GM18502 (cell line): ENCODE data around the gene HSPB1.
A peak's percentile ranks its signal among the peaks of the same experiment; 100 is the strongest.
"Not testable (repeated sequence)": the region's sequence is repeated elsewhere in the genome, so short reads cannot be mapped to it uniquely, and the experiment has no call there.

Source experiments
- ATAC-seq: cut with Tn5 transposase; IDR thresholded peaks from one replicate; pipeline ENCODE4 v1.9.1; 2021; ENCODE audit warnings: mild to moderate bottlenecking; ENCODE audit not compliant: unreplicated experiment, poor library complexity

HSPB1 gene

DNA sequence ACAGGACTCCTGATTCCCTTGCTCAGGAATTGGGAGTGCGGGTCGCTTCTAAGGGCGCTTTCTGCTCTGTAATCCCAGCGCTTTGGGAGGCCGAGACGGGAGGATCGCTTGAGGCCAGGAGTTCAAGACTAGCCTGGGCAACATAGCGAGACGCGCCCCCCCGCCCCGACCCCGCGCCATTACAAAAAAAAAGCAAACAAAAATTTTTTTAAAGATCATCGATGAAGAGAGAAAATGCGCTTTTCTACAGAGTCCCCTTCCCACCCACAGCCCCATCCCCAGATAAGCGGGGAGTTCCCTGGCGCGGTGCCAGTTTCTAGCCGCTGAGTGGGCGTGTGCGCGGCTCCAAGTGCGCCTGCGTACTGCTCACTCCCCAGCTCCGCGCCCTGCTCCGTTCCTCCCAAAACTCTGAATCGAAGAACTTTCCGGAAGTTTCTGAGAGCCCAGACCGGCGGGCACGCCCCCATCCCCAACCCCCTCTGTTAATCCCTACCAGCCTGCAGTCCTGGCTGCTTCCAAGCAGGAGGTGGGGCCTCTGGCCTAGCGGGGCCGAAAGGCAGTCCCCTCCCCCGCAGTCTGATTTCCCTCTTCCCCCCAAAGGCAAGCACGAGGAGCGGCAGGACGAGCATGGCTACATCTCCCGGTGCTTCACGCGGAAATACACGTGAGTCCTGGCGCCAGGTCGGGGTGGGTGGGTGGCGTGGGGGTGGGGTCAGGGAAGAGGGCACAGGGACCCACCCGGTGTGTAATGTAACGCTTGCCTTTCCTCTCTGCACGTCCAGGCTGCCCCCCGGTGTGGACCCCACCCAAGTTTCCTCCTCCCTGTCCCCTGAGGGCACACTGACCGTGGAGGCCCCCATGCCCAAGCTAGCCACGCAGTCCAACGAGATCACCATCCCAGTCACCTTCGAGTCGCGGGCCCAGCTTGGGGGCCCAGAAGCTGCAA lies 1.0 kb downstream of the HSPB1 start:
- no peak for ATAC-seq

- ATAC-seq: no peak
Measured at GRCh38 chr7:76304888-76305375, 2.5 kb downstream of the HSPB1 start.

- not testable (repeated sequence) for ATAC-seq
Measured at GRCh38 chr7:76308874-76309273, 6.4 kb downstream of the HSPB1 start.

- ATAC-seq: not testable (repeated sequence)
Measured at GRCh38 chr7:76309341-76310101, 7.0 kb downstream of the HSPB1 start.

DNA sequence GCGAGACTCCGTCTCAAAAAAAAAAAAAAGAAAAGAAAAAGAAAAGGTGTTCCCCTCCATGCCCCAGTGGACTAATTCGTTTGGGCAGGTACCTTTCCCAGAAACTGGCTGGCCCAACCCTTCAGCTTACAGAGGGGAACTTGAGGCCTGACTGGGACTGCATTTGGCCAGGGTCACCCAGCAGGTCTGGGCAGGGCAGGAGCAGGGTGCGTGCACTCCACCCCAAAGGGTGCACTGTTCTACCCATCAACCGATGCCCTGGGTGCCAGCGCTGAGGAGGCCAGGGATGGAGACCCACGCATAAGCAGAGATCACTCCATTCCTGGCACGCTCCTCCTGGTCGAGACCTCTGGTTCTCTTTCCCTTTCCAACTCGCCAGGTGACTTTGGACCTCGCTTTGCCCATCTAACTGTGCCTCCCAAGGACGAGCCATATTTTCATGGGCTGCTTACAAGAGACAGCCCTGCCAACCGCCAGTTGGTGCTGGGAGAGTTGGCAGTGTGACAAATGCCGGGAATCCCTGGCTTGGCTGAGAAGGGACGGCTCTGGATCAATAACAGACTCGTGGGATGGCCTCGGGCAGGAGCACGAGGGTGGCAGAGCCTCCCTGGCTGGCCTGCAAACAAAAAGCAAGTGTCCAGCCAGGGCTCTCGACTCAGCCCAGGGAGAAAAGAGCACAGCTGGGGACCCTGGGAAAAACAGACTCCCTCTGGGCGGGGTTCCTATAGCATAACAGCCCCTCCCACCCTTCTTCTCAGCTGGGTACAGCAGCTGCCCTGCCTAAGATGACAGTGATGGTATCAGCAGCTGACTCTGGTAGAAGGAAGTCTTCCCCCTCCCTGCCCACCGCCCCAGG lies 7.9 kb downstream of the HSPB1 start:
- ATAC-seq: no peak

- not testable (repeated sequence) for ATAC-seq
Measured at GRCh38 chr7:76311838-76312237, 9.4 kb downstream of the HSPB1 start.

DNA sequence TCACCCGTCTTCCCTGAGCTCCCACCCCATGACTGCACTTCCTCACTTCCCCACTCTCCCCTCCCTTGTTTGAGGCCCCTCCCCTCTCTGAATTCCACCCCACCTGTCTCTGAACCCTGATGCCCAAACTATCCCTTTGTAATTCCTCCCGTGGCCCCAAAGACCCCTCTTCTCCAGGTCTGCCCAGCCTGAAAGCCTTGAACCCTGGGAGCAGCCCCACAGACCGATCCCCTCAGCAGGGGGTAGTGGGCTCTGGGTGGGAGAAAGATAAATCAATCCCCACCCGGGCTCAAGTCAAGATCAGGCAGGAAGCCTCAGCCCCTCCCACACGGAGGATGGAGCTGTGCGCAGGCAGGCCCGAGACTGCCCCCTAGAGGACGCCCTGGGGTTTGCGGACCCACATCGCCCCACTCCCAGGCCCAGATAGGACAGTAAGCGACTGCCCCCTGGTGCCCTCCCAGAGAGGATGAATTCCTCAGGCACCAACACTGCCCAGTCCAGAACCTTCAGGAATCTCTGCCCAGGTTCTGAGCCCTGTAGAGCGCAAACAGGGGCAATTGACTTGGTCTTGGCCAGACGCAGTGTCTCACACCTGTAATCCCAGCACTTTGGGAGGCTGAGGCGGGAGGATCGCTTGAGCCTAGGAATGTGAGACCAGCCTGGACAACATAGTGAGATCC lies 11.7 kb downstream of the HSPB1 start:
- peak; percentile 48 for ATAC-seq

DNA sequence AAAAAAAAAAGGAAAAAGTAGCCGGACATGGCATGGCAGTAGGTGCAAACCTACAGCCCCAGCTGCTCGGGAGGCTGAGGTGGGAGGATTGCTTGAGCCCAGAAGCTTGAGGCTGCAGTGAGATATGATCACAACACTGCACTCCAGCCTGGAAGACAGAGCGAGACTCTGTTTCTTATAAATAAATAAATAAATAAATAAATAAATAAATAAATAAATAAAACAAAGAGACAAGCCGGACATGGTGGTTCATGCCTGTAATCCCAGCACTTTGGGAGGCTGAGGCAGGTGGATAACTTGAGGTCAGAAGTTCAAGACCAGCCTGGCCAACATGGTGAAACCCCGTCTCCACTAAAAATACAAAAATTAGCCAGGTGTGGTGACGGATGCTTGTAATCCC lies 12.3 kb downstream of the HSPB1 start:
- ATAC-seq: not testable (repeated sequence)

- ATAC-seq: no peak
Measured at GRCh38 chr7:76315364-76315763, 12.9 kb downstream of the HSPB1 start.

DNA sequence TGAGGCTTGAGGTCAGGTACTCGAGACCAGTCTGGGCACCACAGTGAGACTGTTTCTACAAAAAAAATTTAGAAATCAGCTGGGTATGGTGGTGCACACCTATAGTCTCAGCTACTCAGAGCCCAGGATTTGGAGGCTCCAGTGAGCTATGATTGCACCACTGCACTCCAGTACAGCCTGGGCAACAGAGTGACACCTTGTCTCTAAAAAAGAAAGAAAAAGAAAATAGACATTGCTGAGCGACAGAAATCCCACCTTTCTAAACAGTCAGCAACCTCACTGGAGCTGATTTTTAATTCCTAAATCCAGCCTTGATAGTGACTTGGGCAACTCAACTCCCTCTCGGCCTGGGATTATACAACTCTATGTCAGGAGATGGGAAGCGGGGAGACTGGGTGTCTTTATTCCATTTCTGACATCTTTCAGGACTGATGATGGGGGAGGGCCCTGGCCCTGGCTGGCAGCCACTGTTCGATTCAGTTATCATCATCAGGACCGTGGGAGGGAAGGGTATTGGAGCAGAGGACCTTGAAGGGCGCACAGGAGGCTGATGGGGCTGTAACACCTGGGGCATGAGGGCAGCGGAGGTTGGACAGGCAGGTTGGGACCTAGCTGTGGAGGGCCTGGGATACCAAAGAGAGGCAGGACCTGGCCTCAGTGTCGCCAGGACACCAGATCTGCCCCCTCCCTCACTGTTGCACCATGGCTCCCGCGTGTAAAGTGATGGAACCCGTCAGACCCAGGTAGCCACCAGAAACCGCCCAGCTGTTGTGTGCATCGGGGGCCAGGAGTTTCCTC lies 14.7 kb downstream of the HSPB1 start:
- ATAC-seq: no peak

- ATAC-seq: peak; percentile 90
Measured at GRCh38 chr7:76317782-76318487, 15.5 kb downstream of the HSPB1 start.

- peak; percentile 50 for ATAC-seq
Measured at GRCh38 chr7:76318488-76319353, 16.2 kb downstream of the HSPB1 start.

DNA sequence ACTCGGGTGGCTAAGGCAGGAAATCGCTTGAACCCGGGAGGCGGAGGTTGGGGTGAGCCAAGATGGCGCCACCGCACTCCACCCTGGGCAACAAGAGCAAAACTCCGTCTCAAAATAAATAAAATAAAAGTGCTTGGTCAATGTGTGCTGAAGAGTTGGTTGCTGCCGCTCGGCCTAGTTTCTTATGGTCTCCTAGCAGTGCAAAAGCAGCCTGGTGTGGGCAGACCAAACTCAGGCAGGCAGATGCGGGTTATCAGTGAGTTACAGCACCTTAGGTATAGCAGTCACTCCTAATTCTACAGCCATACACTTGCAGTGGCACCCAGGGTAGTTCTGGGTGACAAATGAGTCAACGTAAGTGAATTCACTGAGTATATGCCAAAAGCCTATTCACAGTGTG lies 22.6 kb downstream of the HSPB1 start:
- ATAC-seq: no peak

DNA sequence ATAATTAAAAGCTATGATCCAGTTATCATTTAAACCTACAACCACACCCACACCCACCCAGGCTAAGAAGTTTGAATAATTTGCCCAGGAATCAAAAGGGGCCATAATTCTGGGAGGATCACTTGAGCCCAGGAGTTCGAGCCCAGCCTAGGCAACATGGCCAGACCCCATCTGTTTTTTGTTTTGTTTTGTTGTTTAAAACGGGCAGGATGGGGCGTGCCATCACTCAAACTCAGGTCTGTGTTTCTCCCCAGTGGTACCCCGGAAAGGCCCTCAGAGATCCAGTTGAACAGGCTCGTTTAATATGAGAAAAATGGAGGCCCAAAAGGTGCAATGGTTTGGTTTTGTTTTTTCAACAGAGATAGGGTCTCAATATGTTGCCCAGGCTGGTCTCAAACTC lies 23.3 kb downstream of the HSPB1 start:
- ATAC-seq: no peak

DNA sequence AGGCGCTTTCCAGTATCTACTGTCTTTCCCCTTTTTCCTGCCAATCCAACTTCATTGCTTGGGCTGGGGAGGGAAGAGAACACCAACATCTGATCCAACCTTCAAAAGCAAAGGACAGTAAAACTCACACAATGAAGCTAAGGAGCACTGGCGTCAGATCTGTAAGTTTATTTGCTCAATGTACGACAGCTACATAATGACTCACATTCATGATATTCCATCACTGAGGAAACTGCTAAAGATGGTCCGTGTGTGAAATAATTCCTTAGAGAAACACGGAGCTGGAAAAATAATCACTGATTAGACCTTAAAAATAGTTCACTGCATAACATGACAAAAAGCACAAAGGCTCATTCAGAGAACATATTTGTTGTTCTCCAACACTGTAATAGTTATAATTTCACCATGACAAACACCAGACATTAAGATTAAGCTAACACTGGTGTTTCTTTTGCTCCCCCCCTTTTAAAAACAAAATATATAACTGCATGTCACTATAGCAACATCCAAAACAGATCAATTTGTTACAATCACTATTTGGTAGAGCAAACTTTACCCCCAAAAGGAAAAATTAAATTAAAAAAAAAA lies 24.3 kb downstream of the HSPB1 start:
- no peak for ATAC-seq

DNA sequence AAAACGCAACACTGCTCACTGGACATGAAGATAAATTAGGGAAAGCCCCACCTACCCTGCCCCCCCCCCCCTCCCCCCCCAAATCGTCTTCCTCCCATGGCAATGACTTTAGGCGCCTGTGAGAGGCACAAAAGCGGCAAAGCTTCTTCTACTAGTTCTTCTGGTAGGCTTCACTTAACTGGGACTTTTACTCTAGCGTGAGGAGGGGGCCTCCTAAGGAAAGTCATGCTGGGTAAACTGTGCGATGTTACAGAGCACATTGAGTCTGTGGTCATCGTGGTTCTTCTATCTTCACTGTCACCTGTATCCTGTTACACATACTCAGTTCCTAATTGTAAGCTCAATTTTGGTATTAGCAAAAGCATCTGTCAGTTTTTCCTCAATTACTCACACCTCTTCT lies 25.1 kb downstream of the HSPB1 start:
- no peak for ATAC-seq

- no peak for ATAC-seq
Measured at GRCh38 chr7:76328389-76328788, 25.9 kb downstream of the HSPB1 start.
